ENCODE measurements around the gene TGM6.

TGM6 gene

DNA sequence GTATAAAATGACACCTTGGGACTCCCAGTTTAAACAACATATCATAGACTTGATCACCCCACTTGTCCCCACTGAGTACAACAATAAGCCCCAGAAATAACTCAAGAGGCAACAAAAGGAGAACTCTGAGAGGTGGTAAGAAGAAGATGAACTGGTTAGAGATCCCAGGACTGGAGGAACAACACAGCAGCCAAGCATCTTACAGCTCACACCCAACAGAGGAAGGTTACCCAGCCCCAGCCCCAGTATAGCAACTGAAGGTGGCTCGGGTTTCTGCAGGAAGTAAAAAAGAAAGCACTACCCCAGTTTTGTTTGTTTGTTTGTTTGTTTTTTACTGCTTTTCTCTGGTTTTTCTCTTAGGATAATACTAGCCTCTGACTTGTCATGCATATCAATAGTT is 17.1 kb upstream of the TGM6 start:
- DNase-seq (ENCODE audit: low read depth in 3 of 3, low spot score in 1 of 3): no peak

GRCh38 chr20:2364044-2364443 is 16.7 kb upstream of the TGM6 start:
- DNase-seq (ENCODE audit: low read depth in 3 of 3, low spot score in 1 of 3): no peak

GRCh38 chr20:2365091-2365490 is 15.6 kb upstream of the TGM6 start:
- no peak for DNase-seq (ENCODE audit: low read depth in 3 of 3, low spot score in 1 of 3)

GRCh38 chr20:2365666-2366065 is 15.0 kb upstream of the TGM6 start:
- no peak for DNase-seq (ENCODE audit: low read depth in 3 of 3, low spot score in 1 of 3)

DNA sequence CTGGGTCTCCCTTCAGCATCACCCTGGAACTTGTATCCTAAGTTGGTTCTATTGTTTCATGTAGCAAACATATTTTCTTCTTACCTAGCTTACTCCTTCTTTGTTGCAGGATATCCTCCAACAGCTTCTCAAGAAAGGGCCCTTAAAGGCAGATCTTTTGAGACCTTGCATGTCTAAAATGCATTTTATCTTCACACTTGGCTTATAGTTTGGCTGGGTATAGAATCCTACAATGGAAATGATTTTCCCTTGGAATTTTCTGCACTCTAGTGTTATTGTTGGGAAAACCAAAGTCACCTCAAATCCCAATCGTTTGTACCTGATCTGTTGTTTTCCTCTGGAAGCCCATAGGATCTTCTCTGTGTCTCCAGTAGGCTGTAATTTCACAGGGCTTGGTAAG is 12.1 kb upstream of the TGM6 start:
- no peak for DNase-seq (ENCODE audit: low read depth in 3 of 3, low spot score in 1 of 3)

DNA sequence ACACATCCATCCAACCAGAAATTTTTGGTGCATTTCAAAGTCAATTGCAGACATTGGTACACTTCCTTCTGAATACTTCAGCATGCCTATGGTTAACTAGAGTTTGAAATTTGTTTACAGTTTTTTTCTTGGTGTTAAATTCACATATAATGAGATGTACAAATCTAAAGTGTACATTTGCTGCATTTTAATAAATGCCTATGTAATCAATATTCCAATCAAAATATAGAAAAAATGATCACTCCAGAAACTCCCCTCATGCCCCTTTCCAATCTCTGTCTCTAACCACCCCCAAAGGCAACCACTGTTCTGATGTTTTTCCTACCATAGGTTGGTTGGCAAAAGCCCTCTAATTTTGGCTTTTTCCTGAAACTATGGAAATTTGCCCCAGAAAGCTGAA is 7.6 kb upstream of the TGM6 start:
- no peak for DNase-seq (ENCODE audit: low read depth in 3 of 3, low spot score in 1 of 3)

DNA sequence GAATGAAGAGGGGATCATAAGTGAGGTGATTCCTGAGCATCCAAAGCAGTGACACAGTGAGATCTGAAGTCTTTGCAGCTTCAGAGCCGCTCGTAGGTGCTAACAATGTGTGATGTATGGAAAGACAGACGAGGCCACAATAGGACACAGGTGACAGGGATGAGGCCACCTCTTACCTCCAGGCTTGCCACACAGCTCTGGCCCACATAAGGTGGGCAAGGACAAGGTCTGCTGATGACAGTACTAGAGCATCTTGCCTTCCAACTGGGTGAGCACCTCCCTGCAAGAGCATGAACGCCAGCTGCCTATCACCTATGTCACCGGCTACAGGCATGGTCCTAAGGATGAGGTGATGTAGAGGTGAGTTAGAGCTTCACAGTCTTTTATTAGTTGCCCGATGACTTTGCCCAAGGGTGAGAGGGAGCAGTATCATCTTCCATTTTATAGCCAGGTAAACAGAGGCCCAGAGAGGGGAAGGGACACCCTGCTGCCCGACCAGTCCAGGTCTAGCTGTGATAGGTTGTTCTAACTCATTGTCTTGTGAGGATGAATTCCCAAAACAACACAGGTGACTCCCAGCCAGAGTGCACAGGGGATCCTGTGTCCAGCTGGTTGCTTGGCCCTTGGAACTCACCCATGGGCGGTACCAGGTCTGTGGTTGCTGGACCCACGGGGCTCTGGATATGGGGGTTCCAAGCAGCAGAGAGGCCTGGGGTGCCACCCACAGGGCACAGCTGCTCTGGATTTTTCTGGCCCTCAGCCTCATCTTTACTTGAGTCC is 6.2 kb upstream of the TGM6 start:
- no peak for DNase-seq (ENCODE audit: low read depth in 3 of 3, low spot score in 1 of 3)

GRCh38 chr20:2378893-2379292 is 1.8 kb upstream of the TGM6 start:
- no peak for DNase-seq (ENCODE audit: low read depth in 3 of 3, low spot score in 1 of 3)

DNA sequence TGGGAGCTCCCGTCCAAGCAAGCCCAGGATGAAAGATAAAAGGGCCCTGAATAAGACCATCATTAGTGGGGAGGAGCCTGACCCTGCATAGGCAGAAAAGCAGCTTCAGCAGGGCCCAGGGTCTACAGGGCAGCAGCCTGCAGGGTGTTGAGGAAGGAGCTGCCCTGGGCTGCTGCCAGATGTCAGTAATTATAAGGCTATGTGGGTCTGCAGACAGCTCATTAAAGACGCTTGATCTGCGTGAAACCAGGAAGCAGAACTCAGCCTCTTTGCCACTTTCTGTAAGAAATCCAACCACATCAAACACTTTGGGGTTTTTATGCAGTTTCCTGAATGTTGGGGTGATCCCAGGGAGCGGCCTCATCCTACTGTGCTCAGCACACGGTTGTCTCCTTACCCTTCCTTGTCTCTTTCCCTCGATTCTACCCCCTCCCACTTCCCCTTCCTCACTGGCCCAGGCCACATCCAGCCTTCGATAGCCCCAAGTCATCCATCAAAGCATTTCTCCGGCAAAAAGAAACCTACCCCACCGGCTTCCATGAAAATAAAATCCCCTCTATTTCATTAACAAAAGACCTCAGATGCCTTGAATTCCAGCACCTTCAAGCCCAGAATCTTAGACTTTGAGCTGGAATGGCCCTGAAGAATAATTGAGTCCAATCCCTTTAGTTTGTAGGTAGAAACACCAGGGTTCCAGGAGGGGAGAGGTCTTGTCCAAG is 1.0 kb upstream of the TGM6 start:
- no peak for DNase-seq (ENCODE audit: low read depth in 3 of 3, low spot score in 1 of 3)

DNA sequence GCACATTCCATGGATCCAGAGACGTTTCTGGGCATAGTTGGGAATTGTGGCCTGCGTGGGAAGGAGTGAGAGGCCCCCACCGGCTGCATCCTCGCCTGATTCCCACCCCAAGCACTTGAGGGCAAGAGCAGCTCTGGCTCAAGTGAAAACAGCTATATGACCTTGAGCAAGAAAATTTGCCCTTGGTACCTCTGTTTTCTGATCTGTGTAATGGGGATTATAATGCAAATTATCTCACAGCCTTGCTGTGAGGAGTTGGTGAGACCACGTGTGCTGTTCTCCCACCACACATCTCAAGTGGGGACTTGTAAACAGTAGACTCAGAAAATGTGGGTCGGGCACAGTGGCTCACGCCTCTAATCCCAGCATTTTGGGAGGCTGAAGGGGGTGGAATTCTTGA is 602 bp downstream of the TGM6 start:
- no peak for DNase-seq (ENCODE audit: low read depth in 3 of 3, low spot score in 1 of 3)

- no peak for DNase-seq (ENCODE audit: low read depth in 3 of 3, low spot score in 1 of 3)
These were observed 2.1 kb downstream of the TGM6 start for GRCh38 chr20:2382833-2383232.

DNA sequence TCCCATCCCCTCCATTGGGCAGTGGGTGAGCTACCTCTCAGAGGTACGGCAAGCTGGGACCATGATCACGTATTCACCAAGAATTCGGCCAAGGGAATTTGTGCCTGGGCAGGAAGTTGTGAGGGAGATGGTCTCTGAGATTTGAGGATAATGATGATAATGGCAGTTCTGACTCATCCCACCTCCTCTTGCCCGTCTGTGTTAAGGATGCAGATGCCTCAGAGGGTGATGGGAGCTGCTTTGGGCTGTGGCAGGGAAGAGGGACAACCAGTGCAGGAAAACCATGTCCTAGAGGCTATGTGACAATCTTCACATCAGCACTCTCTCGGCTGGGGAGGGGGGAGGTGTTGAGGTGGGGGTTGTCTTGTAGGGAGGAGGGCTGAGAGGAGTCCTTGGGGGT is 4.3 kb downstream of the TGM6 start:
- no peak for DNase-seq (ENCODE audit: low read depth in 3 of 3, low spot score in 1 of 3)

DNA sequence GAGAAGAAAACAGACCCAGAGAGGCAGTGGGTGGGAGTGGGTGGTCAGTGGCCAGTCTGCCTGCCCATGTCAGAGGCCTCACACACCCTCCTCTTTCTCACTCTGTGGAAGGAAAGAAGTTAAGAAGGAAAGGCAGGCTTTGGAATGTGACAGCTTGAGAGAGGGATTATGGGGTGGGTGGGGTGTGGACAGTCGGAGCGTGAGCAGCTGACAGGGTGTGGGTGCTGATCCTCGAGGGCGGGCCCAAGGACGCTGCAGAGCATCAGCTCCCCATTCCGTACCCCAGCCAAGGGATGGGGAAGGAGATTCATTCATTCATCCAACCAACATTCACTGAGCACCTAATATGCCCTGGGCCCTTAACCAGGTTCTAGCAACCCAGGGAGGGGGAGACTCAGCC is 4.8 kb downstream of the TGM6 start:
- no peak for DNase-seq (ENCODE audit: low read depth in 3 of 3, low spot score in 1 of 3)

GRCh38 chr20:2386516-2387179 is 5.9 kb downstream of the TGM6 start:
- DNase-seq (ENCODE audit: low read depth in 3 of 3, low spot score in 1 of 3): no peak

- DNase-seq (ENCODE audit: low read depth in 3 of 3, low spot score in 1 of 3): peak in 1 of 3 donors; percentile 47
These were observed 6.5 kb downstream of the TGM6 start for GRCh38 chr20:2387180-2387577.

DNA sequence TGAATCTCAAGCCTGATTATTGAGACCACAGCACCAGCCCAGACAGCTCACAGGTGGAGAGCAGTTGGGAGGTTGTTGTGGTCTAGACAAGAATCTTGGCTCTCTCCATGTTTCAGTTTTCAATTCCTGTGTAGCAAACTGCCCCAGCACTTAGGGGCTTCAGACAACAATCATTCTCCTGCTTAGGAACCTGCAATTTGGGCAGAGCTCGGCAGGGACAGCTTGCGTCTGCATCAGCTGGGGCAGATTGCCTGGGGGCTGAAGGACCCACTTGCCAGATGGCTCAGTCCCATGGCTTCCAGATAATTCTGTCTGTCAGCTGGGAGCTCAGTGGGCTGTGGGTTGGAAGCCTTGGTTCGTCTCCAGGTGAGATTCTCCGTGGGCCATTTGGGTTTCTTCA is 6.9 kb downstream of the TGM6 start:
- no peak for DNase-seq (ENCODE audit: low read depth in 3 of 3, low spot score in 1 of 3)

- DNase-seq (ENCODE audit: low read depth in 3 of 3, low spot score in 1 of 3): no peak
These were observed 10.4 kb downstream of the TGM6 start for GRCh38 chr20:2390951-2391675.

DNA sequence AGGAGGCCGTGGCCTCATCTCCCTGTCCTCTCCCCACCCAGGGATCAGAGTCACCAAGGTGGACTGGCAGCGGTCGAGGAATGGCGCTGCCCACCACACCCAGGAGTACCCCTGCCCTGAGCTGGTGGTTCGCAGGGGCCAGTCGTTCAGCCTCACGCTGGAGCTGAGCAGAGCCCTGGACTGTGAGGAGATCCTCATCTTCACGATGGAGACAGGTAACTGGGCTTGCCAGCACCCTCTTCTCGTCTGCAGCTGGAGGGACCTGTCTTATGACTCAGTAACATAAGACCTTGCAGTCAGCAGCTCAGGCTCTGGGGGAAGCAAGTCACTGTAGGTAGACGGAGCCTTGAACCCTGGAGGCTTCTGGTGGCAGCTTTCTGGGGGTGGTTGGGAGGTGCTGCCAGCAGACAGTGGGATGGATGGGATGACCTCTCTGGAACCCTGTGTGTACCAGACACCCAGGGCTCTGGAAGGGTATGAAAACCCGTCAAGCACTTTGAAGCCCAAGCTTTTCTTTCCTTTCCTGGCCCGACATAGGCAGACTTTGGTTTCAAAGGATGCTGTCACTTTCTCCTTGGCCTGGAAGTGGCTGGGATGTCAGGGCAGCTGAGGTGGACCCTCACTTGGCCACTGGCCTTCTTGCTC is 13.8 kb downstream of the TGM6 start:
- DNase-seq (ENCODE audit: low read depth in 3 of 3, low spot score in 1 of 3): no peak

DNA sequence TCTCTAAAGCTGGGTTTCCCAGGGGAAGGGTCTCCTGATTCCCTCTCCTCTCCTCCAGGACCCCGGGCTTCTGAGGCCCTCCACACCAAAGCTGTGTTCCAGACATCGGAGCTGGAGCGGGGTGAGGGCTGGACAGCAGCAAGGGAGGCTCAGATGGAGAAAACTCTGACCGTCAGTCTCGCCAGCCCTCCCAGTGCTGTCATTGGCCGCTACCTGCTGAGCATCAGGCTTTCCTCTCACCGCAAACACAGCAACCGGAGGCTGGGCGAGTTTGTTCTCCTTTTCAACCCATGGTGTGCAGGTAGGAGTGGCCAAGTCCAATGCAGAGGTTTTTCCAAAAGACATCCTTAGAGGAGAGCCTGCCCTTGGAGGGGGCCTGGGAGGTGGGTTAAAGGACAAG is 14.4 kb downstream of the TGM6 start:
- no peak for DNase-seq (ENCODE audit: low read depth in 3 of 3, low spot score in 1 of 3)

DNA sequence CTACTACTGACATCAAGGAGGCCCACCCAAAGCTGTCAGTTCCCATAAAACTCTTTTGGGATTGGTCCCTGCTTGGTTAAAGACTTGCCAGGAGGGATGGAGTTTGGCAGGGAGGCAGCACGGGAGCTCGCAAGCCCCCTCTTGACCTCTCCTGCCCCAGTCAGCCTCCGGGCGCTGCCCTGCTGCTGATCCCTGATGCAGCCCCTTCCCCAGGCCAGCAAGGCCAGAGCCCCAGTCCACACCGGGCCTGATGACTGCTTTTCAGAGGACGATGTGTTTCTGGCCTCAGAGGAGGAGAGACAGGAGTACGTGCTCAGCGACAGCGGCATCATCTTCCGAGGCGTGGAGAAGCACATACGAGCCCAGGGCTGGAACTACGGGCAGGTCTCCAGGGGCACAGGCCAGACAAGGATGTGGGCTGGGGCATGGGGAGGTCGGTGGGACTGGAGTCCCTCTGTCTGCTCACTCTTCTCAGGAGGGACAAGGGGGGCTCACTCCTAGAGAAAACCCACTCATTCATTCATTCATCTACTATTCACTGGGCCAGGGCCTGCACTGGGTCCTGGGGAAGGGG is 15.6 kb downstream of the TGM6 start:
- no peak for DNase-seq (ENCODE audit: low read depth in 3 of 3, low spot score in 1 of 3)

GRCh38 chr20:2397091-2397490 is 16.4 kb downstream of the TGM6 start:
- DNase-seq (ENCODE audit: low read depth in 3 of 3, low spot score in 1 of 3): no peak
